GM18499 (cell line): ENCODE data around the gene SLC40A1.

Experiments used
- ATAC-seq: cut with Tn5 transposase; IDR thresholded peaks from one replicate; pipeline ENCODE4 v1.9.1; 2021; ENCODE audit warnings: moderate number of reproducible peaks; ENCODE audit not compliant: insufficient read depth, unreplicated experiment

SLC40A1 gene

DNA sequence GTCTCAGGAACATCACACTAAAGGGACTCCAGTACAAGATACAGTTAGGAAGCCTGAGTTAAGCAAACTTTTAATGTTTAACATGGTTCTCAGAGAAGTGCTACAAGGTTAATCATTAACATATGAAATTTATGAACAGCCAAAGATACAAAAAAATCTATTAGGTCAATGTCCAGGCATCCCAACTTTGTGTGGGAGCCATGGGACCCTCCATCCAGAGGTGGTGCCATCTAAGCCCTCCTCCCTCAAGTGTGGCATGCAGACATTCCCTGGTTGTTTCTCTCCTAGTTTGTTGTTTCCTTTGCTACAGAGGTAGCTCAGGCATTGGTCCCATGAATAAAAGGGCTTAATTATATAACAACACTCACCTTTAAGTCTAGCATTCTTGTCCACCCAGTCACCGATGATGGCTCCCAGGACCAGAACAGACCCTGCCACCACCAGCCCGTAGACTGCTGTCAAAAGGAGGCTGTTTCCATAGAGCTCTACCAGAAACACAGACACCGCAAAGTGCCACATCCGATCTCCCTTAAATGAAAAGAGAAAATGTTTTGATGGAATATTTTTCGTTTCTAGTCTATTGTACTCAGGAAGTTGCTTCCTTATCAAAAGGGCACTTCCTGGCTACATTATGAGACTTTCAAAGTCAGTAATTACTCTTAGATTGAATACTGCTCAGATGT lies 5.7 kb downstream of the SLC40A1 start:
- no peak for ATAC-seq

DNA sequence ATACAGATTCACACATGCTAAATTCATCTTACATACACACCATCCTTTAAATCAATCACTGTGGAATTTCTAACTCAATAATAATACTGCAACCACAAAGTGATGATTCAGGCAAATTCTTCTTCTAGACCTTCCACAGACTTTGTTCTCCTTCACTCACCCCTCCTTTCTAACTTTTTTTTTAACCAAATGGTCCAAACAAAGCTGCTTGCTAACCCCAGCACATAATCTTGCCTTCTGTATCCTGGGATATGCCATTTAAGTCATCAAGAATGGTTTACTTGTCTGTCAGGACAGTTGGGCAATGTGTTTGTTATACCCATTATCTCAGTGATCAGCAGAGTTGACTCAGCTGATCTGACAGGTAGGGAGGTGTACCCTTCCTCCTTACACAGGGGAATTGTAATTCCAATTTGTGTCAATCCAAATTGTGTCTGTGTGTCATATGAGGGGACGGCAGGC lies 10.0 kb downstream of the SLC40A1 start:
- no peak for ATAC-seq

- no peak for ATAC-seq
Measured at GRCh38 chr2:189569295-189569910, 11.2 kb downstream of the SLC40A1 start.

- no peak for ATAC-seq
Measured at GRCh38 chr2:189566046-189566445, 14.5 kb downstream of the SLC40A1 start.

- ATAC-seq: no peak
Measured at GRCh38 chr2:189561371-189562038, 19.1 kb downstream of the SLC40A1 start.

- no peak for ATAC-seq
Measured at GRCh38 chr2:189560273-189560586, 20.4 kb downstream of the SLC40A1 start.

GRCh38 chr2:189559579-189560272 lies 20.9 kb downstream of the SLC40A1 start:
- ATAC-seq: no peak

DNA sequence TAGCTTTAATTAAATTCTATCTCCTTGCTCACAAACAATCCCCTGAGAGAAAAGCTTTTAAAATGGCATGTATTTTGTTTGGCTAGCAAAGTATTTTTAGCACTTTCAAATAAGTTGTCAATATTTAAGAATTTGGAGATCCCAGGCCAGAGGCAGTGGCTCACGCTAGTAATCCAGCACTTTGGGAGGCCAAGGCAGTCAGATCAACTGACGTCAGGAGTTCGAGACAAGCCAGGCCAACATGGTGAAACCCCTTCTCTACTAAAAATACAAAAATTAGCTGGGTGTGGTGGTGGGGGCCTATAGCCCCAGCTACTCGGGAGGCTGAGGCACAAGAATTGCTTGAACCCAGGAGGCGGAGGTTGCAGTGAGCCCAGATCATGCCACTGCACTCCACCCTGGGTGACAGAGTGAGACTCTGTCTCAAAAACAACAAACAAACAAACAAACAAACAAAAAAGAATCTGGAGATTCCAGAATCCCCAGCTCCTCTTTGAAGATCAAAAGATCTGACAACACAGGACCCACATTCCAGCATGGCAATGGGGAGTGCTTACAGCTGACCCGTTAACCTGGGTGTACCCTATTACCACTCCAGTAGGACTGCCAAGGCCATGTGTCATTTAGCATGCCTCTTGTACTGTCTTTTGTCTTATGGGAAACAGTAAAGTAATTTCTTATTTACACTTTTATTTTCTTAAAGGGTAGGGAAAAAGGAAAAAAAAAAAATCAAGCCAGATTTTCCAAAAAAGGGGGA lies 21.9 kb downstream of the SLC40A1 start:
- ATAC-seq: no peak

DNA sequence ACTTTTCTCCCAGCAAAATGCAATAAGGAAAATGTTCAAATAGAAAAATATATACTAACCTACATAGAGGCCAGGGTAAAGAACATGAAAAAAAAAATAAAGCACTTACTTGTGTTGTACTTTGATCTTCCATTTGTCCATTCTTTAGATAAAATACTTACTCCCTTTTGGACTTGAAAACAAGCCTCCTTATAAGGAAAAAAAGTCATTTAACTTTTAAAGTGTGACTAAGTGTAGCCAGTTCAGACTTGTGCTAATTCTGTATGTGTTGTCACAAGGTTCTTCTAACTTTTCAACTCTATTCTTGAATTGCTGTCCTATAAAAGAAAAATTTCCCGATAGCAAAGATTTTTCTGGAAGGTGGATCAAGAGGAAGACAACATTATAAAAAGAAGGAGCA lies 23.2 kb downstream of the SLC40A1 start:
- no peak for ATAC-seq

- ATAC-seq: no peak
Measured at GRCh38 chr2:189556526-189556925, 24.1 kb downstream of the SLC40A1 start.

DNA sequence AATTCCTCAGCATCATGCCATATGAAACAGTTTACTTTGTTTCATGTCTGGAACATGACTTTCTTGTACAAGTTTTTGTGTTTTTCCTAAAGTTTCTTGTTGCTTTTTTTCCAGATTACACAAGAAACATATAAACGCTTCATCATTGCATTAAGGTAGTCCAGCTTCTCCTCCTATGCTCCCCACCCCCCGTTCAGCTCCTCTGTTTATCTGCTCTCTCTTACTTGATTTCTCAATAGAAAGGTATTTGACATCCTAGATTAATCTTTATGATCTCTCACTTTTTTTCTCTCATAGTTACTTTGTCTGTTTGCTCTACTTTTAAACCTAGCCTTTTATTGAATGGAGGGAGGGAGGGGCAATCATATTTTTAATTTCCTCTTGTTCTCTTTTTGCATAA lies 25.4 kb downstream of the SLC40A1 start:
- no peak for ATAC-seq

GRCh38 chr2:189553504-189554088 lies 27.0 kb downstream of the SLC40A1 start:
- no peak for ATAC-seq

DNA sequence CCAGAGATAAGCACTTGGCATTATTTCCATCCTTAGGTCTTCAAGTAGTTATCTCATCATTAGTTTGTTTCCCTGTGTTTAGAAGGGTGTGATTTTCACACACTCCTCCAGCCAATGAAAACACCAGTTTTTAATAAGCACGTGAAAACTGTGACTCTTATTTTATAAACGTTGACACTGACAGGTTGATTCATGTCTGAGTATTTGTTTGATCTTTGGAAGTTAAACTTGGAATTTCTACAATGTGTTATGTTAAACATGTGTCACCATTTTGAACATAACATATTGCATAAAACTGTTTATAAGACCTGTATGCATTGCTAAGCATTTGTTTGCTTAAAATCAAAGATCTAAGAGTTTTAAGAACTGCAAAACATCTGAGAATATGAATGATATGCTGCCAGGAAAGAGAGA lies 27.6 kb downstream of the SLC40A1 start:
- no peak for ATAC-seq

DNA sequence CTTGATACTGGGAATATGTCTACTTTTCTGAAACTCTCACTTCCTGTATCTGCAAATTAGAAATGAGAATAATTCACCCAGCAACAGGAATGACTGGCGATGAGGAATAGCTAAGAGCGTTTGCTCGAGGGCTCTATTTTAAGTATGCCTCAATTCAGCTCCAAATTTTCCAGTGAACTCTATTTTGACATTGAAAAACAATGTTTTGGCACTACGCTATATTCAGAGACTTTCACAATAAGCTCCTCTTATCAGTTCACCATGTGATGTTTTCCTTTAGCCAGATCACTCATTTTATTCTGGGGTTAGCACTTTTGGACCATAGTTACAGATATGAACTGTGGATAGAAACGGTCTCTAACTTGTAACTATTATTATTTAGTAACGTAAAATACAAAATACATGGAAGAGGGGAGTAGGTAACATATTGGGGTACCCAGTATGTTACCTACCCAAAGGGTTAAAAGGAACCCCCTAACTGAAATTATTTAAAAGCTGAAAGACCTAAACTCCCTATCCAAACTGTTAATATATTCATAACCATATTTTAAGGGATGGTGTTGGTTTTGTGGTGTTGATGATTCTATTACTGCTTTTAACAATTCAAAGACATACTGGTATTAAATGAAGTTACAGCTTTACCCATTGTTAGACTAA lies 28.1 kb downstream of the SLC40A1 start:
- no peak for ATAC-seq

DNA sequence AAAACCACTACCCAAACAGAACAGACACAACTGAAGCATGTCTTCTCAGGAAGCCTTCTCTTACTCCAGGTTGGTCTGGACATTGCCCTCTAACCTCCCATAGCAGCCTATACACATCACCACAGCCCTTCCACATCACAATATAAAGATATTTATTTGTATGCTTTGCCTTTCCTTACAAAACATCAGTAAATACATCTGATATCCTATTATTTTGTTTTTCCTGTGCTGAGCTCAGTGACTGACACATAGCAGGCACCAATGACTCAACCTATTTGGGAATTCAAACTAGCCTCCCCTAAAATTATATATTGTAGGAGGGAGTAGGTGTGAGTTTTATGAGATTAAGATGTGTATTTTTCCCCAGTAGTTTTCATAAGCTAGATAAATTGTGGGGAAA lies 28.8 kb downstream of the SLC40A1 start:
- ATAC-seq: no peak

DNA sequence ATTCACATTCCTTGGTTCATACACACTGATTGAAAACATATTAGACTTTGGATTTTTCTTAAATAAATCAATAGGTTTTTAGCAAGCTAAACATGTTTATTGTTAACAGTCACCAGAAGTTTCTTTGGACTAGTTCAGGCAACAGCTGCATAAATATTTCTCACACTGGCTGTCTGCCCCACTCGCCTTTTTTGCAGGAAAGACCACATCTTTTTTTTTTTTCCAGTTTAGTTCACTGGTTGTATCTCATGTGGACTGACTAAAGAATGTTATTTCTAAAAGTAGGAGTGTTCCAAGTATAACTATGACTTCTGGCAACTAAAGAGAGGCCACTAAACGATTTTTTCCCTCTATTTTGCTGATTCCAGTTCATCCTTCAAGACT lies 31.1 kb downstream of the SLC40A1 start:
- ATAC-seq: no peak

GRCh38 chr2:189548666-189549448 lies 31.7 kb downstream of the SLC40A1 start:
- ATAC-seq: no peak

DNA sequence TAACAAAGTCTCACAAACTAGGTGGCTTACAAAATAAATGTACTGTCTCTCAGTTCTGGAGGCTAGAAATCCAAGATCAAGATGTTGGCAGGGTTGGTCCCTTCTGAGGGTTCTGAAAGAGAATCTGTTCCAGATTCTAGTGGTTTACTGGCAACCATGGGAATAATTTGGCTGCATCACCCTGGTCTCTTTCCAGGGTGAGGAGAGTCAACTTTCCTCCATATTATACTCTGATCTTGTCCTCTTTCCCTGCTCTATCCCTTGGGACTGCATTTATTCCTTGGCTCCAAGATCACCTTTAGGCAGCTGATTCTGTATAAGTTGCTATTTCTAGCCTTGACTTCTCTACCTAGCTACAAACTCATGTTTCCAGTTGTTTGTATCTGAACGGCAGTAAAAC lies 35.2 kb downstream of the SLC40A1 start:
- ATAC-seq: no peak
